ENCODE measurements around the gene TMEM229B. TPM values are rescaled to one million over a fixed set of nuclear protein-coding genes. Genes with fewer than 3 reads are reported as not detected.
A peak's percentile ranks its signal among the peaks of the same experiment; 100 is the strongest.

TMEM229B gene
- 1 to 10 TPM in 2 of 4 donors, under 1 TPM in 2; 0.84 to 6.6 (median 1.3) TPM for total RNA-seq

DNA sequence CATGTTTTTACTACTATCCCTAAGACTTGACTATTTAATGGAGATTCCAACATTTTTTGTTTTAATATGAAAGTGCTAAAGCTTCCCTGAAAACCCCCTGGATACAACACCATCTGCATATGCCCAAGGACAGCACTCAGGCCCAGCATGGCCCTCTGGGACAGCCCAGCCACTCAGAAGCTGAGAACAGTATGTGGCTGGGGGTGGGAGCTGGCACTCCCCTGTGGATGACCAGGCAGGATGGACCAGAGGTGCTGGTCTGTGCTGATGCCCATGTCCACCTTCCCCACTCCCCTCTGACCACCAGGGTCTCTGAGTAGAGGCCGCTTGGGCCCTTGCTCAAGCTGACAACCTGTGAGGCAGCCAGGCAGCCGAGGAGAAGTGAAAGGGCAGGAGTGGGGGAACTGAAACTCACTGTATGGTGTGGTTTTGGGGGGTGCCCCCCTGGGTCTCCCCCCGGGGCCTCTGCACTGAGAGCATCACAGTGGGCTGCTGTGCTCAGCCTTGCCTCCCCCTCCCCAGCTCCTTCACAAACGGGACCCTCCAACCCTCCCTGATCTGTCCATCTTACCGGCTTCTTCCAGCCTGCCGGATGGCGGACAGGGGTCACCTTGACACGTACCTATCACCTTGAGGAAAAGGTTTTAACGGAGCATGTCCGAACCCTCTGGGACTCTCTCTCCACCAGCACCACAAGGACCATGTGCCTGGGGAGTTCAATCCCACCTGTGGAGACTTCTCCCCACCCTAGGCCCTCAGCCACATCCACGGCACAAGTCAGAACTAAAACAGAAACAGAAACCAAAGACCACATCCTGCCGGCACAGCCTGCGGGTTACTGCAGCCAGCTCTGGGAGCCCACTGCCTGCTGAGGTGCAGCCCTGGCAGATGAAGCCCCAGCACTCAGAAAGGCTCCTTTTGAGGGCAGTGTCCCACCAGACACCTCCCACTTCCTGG lies at the start of gene TMEM229B:
TMEM229B (minus strand) TSS at position 785 of the 957 bp plus-strand sequence. CDS start 14,798 bp downstream, outside the sequence.
- no peak for DNase-seq (ENCODE audit: low spot score)
- TF ChIP-seq CTCF (IDR thresholded peaks at IDR 0.05): no peak
- ATAC-seq (ENCODE audit: low FRiP score): no peak

GRCh38 chr14:67537736-67538135 lies 49.2 kb upstream of the TMEM229B start:
- no peak for TF ChIP-seq CTCF (IDR thresholded peaks at IDR 0.05)
- no peak for DNase-seq (ENCODE audit: low spot score)
- ATAC-seq (ENCODE audit: low FRiP score): no peak

DNA sequence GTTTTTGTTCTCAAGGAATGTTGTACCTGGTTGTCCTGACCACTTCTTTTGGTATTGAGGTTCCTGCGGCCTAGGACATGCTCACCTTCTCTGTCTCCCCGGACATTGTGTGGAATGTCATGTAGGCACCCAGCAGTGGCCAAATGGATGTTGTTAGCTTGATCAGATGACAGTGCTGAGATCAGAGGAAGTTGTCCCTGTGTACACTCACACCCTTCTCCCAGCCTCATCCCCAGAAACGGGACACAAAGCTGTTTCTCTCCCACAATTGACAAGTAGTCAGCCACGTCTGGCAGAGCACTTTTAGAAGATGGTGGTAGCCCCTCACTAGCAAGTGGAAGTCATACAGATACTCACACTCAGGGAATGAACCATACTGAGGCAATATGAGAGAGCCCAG lies 47.6 kb upstream of the TMEM229B start:
- ATAC-seq (ENCODE audit: low FRiP score) (no peak), DNase-seq (ENCODE audit: low spot score) (no peak)

DNA sequence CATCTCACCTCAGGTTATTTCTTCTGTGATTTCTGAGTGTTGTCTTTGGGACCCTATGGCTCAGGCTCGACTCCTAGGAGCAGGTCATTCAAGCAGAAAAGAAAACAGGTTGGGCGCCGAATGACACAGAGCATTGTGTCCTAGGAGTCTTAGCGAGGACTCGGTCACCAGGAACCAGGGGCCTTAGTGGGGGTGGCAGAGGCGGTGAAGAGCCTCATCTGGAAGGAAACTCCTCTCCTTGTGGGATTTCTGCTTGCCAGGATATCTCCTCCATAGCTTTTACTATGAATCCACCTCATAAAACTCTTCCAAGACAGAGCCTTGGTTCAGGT lies 45.2 kb upstream of the TMEM229B start:
- DNase-seq (ENCODE audit: low spot score) (no peak), ATAC-seq (ENCODE audit: low FRiP score) (no peak)
- TF ChIP-seq CTCF (IDR thresholded peaks at IDR 0.05): no peak

More for the DNA sequence above, 47.6 kb upstream of the TMEM229B start:
- TF ChIP-seq CTCF (IDR thresholded peaks at IDR 0.05): no peak

DNA sequence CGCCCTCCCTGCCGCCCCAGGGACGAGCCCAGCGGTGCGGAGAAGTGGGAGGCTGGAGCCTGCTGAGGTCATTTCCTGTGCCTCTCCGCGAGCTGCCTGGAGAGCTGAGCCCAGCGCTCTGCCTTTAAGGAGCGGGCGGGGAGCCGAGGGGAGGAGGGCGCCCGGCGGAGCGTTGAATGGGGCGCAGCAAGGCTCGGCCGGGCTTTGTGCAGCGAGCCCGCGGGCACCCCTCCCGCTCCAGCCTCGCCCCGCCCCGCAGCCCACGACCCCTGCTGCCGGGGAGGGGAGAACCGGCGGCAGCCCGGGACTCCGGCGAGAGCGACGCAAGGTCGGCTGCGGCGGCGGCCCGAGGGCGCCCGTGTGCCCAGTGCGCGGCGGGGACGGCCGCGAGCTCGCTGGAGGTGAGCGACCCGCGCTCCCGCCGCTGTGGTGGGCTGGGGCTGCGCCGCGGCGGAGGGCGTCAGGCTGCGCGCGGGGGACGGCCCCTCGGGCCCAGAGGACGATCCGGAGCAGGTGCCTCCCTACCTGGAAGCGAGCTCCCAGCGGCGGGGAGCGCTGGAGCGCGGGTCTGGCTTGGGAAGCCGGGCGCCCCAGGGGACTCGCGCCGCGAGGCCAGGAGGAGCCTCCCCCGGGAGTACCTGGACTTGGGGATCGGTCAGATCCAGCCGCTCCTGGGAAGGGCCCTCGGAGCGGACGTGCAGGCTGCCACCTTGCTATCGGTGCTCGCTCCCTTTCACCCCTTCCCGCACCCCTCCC lies 44.7 kb upstream of the TMEM229B start, which contains the start of gene PLEKHH1:
PLEKHH1 (plus strand) TSS at position 293 of the 756 bp plus-strand sequence. CDS start 8,578 bp downstream, outside the sequence.
- peak; percentile 89 for ATAC-seq (ENCODE audit: low FRiP score)
- no peak for DNase-seq (ENCODE audit: low spot score)
- TF ChIP-seq CTCF (IDR thresholded peaks at IDR 0.05): no peak

DNA sequence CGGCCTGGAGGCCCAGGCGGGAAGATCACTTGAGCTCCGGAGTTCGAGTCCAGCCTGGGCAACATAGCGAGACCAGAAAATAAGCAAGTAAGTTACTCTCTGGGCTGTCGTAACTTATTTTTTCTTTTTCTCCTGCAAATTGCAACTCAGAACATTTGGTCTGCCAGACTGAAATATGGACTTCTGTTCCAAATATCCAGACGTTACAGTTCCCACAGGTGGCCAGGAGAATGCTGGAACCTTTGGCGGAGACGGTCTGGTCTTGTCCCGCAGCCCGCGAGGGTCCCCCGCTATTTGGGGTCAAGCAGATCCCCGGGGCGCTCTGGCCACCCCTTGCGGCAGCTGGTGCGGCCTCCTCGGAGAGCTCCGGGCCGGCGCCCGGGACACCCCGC lies 44.1 kb upstream of the TMEM229B start:
- DNase-seq (ENCODE audit: low spot score): no peak
- TF ChIP-seq CTCF (IDR thresholded peaks at IDR 0.05): no peak
- ATAC-seq (ENCODE audit: low FRiP score): no peak

Measured in omental fat pad (tissue), 4 donors.